ENCODE measurements around the gene DPPA3.

- TF ChIP-seq, protein P1, sequence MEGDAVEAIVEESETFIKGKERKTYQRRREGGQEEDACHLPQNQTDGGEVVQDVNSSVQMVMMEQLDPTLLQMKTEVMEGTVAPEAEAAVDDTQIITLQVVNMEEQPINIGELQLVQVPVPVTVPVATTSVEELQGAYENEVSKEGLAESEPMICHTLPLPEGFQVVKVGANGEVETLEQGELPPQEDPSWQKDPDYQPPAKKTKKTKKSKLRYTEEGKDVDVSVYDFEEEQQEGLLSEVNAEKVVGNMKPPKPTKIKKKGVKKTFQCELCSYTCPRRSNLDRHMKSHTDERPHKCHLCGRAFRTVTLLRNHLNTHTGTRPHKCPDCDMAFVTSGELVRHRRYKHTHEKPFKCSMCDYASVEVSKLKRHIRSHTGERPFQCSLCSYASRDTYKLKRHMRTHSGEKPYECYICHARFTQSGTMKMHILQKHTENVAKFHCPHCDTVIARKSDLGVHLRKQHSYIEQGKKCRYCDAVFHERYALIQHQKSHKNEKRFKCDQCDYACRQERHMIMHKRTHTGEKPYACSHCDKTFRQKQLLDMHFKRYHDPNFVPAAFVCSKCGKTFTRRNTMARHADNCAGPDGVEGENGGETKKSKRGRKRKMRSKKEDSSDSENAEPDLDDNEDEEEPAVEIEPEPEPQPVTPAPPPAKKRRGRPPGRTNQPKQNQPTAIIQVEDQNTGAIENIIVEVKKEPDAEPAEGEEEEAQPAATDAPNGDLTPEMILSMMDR (IDR thresholded peaks at IDR 0.05; ENCODE audit: low read length) = no peak
- no peak for TF ChIP-seq EZH2 (IDR thresholded peaks at IDR 0.05; ENCODE audit: borderline replicate concordance, low read length)
Measured at GRCh38 chr12:7723926-7724325, 12.7 kb downstream of the DPPA3 start.

Measured in OCI-LY1 (cell line).